ENCODE data around the gene RXRB. TPM values are rescaled to one million over a fixed set of nuclear protein-coding genes. Genes with fewer than 3 reads are reported as not detected.

Gene RXRB
- total and polyA plus RNA-seq, 2 of the 13 experiments (the other 11 are each of a cell fraction or from before 2014, with no cell fraction given), result 26.7 to 55.7 TPM

GRCh38 chr6:33204415-33205190, 4.1 kb upstream of the RXRB start, which contains the start of gene HSD17B8 (continued):
- no peak for TF ChIP-seq NFIB (CRISPR knock-in tag; IDR thresholded peaks at IDR 0.05; ENCODE audit: borderline replicate concordance)
- peak; percentile 44; the same call in 1 of the 2 replicates for TF ChIP-seq AHDC1 (CRISPR knock-in tag; IDR thresholded peaks at IDR 0.05; ENCODE audit: borderline replicate concordance)
- no peak for TF ChIP-seq ZKSCAN1 (IDR thresholded peaks at IDR 0.05; ENCODE audit: low read length)
- TF ChIP-seq PAF1 (CRISPR knock-in tag; IDR thresholded peaks at IDR 0.05), result peak; percentile 72; the same call in 1 of the 2 replicates
- TF ChIP-seq E2F2 (CRISPR knock-in tag; IDR thresholded peaks at IDR 0.05; ENCODE audit: borderline replicate concordance), result 0 out of 2 replicates have a peak, but pooled peaks have one; percentile 42
- peak; percentile 84 for TF ChIP-seq PHF5A (CRISPR knock-in tag; IDR thresholded peaks at IDR 0.05; ENCODE audit: low read depth, unreplicated experiment)
- TF ChIP-seq REPIN1 (CRISPR knock-in tag; IDR thresholded peaks at IDR 0.05; ENCODE audit: borderline replicate concordance, low read depth), result no peak; the same call in 1 of the 2 replicates
- TF ChIP-seq NPAS2 (CRISPR knock-in tag; IDR thresholded peaks at IDR 0.05; ENCODE audit: borderline replicate concordance), result no peak
- peak; percentile 91 for TF ChIP-seq HNRNPLL (IDR thresholded peaks at IDR 0.05; ENCODE audit: low read depth, low read length, poor library complexity, severe bottlenecking)
- TF ChIP-seq STAT6 (CRISPR knock-in tag; IDR thresholded peaks at IDR 0.05; ENCODE audit: borderline replicate concordance), result no peak; the same call in 1 of the 2 replicates
- 0 out of 2 replicates have a peak, but pooled peaks have one; percentile 59 for TF ChIP-seq NCOA1 (CRISPR knock-in tag; IDR thresholded peaks at IDR 0.05)
- peak; percentile 98 for TF ChIP-seq AGO1 (IDR thresholded peaks at IDR 0.05; ENCODE audit: low read depth, low read length, poor library complexity, severe bottlenecking)
- TF ChIP-seq ZNF703 (CRISPR knock-in tag; IDR thresholded peaks at IDR 0.05; ENCODE audit: borderline replicate concordance), result no peak
- no peak for TF ChIP-seq TFDP1 (CRISPR knock-in tag; IDR thresholded peaks at IDR 0.05; ENCODE audit: borderline replicate concordance)
- 0 out of 2 replicates have a peak, but pooled peaks have one; percentile 18 for TF ChIP-seq ZMYM3 (CRISPR knock-in tag; IDR thresholded peaks at IDR 0.05)
- TF ChIP-seq FIP1L1 (IDR thresholded peaks at IDR 0.05; ENCODE audit: borderline replicate concordance, insufficient read depth, low read depth, low read length), result peak; percentile 92; the same call in 1 of the 2 replicates
